Measurements from ENCODE around the gene DLG4.
"Not testable (repeated sequence)": the region's sequence is repeated elsewhere in the genome, so short reads cannot be mapped to it uniquely, and the experiment has no call there.

Gene DLG4

DNA sequence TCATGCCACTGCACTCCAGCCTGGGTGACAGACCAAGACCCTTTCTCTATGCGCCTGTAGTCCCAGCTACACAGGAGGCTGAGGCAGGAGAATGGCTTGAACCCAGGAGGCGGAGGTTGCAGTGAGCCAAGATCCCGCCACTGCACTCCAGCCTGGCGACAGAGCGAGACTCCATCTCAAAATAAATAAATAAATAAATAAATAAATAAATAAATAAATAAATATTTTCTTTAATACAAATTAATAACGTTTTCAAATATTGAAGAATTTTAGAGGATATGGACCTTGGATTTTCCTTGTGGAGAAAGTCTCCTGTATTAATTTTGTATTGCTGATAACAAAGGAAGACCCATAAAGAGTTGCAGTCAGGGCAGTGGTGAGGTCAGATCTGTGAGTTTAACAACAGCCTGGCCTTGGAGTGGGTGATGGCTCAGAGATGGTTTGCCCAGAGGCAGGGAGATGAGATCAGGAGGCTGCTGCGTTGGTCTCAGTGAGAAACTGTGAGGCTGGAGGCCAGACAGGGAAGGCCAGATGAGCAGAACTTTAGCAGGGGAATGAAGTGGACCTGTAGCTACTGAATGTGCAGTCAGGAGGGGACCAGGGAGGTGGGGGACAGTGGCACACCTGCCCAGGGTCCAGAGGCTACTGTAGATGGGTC, 36.1 kb downstream of the DLG4 start:
- Histone ChIP-seq H3K27me3 (ENCODE audit: insufficient read depth, low read depth) (no peaks in the 10 kb centered on the region), H3K9ac (no peak overlapping the region), H3K4me1 (ENCODE audit: low read depth, poor library complexity, severe bottlenecking) (no peaks in the 10 kb centered on the region), H2AFZ (ENCODE audit: low read depth) (no peak overlapping the region), H4K20me1 (ENCODE audit: insufficient read depth) (no peaks in the 10 kb centered on the region), H3K4me3 (IDR thresholded peaks at IDR 0.05; ENCODE audit: insufficient read depth, low read depth, low read length) (no peak overlapping the region), H3K27ac (no peak overlapping the region), H3K4me2 (no peak overlapping the region), H3K79me2 (ENCODE audit: insufficient read depth, low read depth) (no peaks in the 10 kb centered on the region), H3K36me3 (ENCODE audit: insufficient read depth) (no peaks in the 10 kb centered on the region)
- TF ChIP-seq, protein P1, sequence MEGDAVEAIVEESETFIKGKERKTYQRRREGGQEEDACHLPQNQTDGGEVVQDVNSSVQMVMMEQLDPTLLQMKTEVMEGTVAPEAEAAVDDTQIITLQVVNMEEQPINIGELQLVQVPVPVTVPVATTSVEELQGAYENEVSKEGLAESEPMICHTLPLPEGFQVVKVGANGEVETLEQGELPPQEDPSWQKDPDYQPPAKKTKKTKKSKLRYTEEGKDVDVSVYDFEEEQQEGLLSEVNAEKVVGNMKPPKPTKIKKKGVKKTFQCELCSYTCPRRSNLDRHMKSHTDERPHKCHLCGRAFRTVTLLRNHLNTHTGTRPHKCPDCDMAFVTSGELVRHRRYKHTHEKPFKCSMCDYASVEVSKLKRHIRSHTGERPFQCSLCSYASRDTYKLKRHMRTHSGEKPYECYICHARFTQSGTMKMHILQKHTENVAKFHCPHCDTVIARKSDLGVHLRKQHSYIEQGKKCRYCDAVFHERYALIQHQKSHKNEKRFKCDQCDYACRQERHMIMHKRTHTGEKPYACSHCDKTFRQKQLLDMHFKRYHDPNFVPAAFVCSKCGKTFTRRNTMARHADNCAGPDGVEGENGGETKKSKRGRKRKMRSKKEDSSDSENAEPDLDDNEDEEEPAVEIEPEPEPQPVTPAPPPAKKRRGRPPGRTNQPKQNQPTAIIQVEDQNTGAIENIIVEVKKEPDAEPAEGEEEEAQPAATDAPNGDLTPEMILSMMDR (conservative IDR thresholded peaks at IDR 0.05; ENCODE audit: low read depth, low read length), result no peak

DNA sequence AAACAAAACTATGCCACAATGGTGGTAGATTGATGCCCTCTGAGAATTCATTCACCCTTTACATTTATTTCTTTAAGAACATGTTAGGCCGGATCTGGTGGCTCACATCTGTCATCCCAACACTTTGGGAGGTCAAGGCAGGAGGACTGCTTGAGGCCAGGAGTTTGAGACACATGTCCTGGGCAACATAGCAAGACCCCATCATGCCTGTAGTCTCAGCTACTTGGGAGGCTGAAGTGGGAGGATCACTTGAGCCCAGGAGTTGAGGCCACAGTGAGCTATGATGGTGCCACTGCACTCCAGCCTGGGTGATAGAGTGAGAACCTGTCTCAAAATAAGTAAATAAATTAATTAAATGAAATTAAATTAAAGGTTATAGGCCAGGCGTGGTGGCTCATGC, 37.5 kb downstream of the DLG4 start:
- H3K4me1 ChIP-seq (ENCODE audit: low read depth, poor library complexity, severe bottlenecking); H3K27me3 ChIP-seq (ENCODE audit: insufficient read depth, low read depth); H3K36me3 ChIP-seq (ENCODE audit: insufficient read depth); H3K27ac ChIP-seq; H3K79me2 ChIP-seq (ENCODE audit: insufficient read depth, low read depth); H3K4me2 ChIP-seq; H4K20me1 ChIP-seq (ENCODE audit: insufficient read depth); H3K9ac ChIP-seq; H3K4me3 ChIP-seq (IDR thresholded peaks at IDR 0.05; ENCODE audit: insufficient read depth, low read depth, low read length); H2AFZ ChIP-seq (ENCODE audit: low read depth): not testable (repeated sequence)

DNA sequence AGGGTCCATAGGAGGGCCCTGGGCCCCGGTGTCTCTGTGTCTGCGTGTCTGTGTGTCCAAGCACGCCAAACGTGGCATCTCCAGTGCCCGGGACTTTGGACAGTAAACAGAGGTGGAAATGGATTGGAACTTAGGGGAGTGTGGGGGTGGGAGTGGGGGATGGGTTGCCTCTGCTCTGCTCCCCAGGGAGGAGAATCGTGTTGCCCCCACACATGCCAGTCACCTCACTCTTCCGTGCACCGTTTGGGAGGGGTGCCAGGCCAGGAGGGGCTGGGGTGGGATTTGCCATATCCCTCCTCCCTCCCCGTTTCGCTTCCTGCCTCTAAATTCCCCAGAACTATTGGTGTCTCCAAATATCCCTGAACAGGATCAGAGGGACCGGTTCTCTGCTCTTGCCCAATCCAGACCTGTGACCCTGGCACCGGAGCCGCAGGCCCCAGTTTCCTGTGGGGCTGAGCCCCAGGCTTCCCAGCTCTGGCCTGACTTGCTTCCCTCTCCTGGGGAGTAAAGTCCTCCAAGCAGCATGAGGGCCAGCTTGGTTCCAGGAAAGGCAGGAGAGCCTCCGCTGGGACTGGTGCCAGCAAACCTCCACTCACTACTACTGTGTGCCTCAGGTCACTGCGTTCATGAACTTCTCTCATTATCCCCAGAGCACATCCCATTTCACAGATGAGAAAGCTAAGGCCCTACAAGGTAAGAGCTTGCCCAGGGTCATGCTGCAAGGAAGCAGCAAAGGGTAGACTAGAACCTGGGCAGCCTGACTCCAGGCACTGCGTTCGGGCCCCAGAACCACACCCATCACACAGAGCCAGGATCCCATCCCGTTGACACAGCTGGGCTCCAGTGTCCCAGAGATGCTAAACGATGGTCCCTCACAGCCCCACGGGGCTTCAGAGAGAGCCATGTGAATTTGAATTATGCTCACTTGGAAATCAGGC, 40.0 kb downstream of the DLG4 start, which contains the start of gene ASGR1:
Gene ASGR1, minus strand, starts transcription at position 54 of the 938 bp plus-strand sequence. CDS start 807 bp downstream, outside the sequence.
- TF ChIP-seq, protein P1 (conservative IDR thresholded peaks at IDR 0.05; ENCODE audit: low read depth, low read length), result no peak
- Histone ChIP-seq H3K4me1 (ENCODE audit: low read depth, poor library complexity, severe bottlenecking) (no peaks in the 10 kb centered on the region), H2AFZ (ENCODE audit: low read depth) (no peak within 1 kb of the TSS), H4K20me1 (ENCODE audit: insufficient read depth) (no peaks in the 10 kb centered on the region), H3K36me3 (ENCODE audit: insufficient read depth) (no peaks in the 10 kb centered on the region), H3K79me2 (ENCODE audit: insufficient read depth, low read depth) (no peaks in the 10 kb centered on the region), H3K27me3 (ENCODE audit: insufficient read depth, low read depth) (no peaks in the 10 kb centered on the region), H3K27ac (no peak within 1 kb of the TSS), H3K9ac (no peak within 1 kb of the TSS), H3K4me3 (IDR thresholded peaks at IDR 0.05; ENCODE audit: insufficient read depth, low read depth, low read length) (no peak within 1 kb of the TSS), H3K4me2 (no peak within 1 kb of the TSS)

DNA sequence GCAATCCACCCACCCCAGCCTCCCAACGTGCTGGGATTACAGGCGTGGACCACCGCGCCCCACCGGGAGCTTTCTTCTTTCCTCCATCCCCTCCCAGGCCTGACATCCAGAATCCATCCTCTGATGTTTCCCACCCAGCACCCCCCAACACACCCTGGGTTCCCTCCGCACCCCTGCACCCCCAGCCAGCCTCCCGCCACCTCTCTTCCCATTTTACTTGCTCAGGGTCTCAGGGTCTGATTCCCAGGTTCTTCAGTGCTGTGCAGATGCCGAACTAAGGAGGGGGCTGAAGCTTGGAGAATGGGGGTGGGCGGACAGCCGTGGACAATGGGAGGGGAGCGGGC, 40.7 kb downstream of the DLG4 start:
- Histone ChIP-seq H3K27me3 (ENCODE audit: insufficient read depth, low read depth) (no peaks in the 10 kb centered on the region), H3K4me2 (no peak overlapping the region)

More for the DNA sequence above, 40.7 kb downstream of the DLG4 start:
- no peaks in the 10 kb centered on the region for H3K36me3 ChIP-seq (ENCODE audit: insufficient read depth)
- no peaks in the 10 kb centered on the region for H3K79me2 ChIP-seq (ENCODE audit: insufficient read depth, low read depth)
- TF ChIP-seq, protein P1 (conservative IDR thresholded peaks at IDR 0.05; ENCODE audit: low read depth, low read length), result no peak
- no peaks in the 10 kb centered on the region for H4K20me1 ChIP-seq (ENCODE audit: insufficient read depth)
- no peaks in the 10 kb centered on the region for H3K4me1 ChIP-seq (ENCODE audit: low read depth, poor library complexity, severe bottlenecking)
- H2AFZ ChIP-seq (ENCODE audit: low read depth), result no peak overlapping the region
- H3K9ac ChIP-seq, result no peak overlapping the region
- no peak overlapping the region for H3K27ac ChIP-seq
- no peak overlapping the region for H3K4me3 ChIP-seq (IDR thresholded peaks at IDR 0.05; ENCODE audit: insufficient read depth, low read depth, low read length)
